Activated CD4-positive, alpha-beta memory T cell treated with anti-CD3 and anti-CD28 coated beads for 36 hours (primary cell): Measurements from ENCODE around the gene PSMG4. TPM values are rescaled to one million over a fixed set of nuclear protein-coding genes. Genes with fewer than 3 reads are reported as not detected.

Experiments
- CTCF ChIA-PET: fragments of 350-600 bp; sonication (Branson Sonifier 250); formaldehyde crosslinking; loops from one replicate; lab custom pipeline; 2021; ENCODE audit warnings: antibody characterized with exemption, inconsistent platforms; lab: Charles Lee
- POLR2A ChIA-PET: fragments of 350-600 bp; sonication (Branson Sonifier 250); formaldehyde crosslinking; loops from one replicate; lab custom pipeline; 2021; ENCODE audit warnings: antibody characterized with exemption; lab: Charles Lee
- DNase-seq: peaks from one replicate; pipeline ENCODE4 v3.0.0-alpha.2; 2020
- H3K27ac Mint-ChIP-seq: one replicate; pipeline ENCODE4 v1.8.0; 2021; ENCODE audit warnings: mixed read lengths
- H3K27me3 Mint-ChIP-seq: one replicate; pipeline ENCODE4 v1.8.0; 2021; ENCODE audit warnings: mixed read lengths
- H3K36me3 Mint-ChIP-seq: one replicate; pipeline ENCODE4 v1.8.0; 2021; ENCODE audit warnings: mixed read lengths
- H3K4me1 Mint-ChIP-seq: one replicate; pipeline ENCODE4 v1.8.0; 2021; ENCODE audit warnings: low read depth, mixed read lengths
- H3K4me3 Mint-ChIP-seq: one replicate; pipeline ENCODE4 v1.8.0; 2021; ENCODE audit warnings: mild to moderate bottlenecking, mixed read lengths
- H3K9me3 Mint-ChIP-seq: one replicate; pipeline ENCODE4 v1.8.0; 2021; ENCODE audit warnings: mixed read lengths
- intact Hi-C: fragments of 100-400 bp; cut with micrococcal nuclease; formaldehyde crosslinking; loops from one replicate; pipeline ENCODE4 v1.15.1; 2023
- total RNA-seq, 2 experiments: library from RNA; stranded (reverse); gene quantifications; one replicate each; pipeline ENCODE4 v1.2.3, GENCODE V29; 2021

PSMG4 gene
- total RNA-seq, 2 experiments from 2014 or later: 24.2 to 25.2 TPM

GRCh38 chr6:3287976-3288707 lies 29.4 kb downstream of the PSMG4 start:
- no peaks in the 10 kb centered on the region for H3K4me1 Mint-ChIP-seq
- intact Hi-C loops: no loop called here
- H3K27me3 Mint-ChIP-seq: no peaks in the 10 kb centered on the region
- ChIA-PET CTCF (interaction anchor here (0.9 kb wide), 1 partner anchor 8 kb away, joined by 3 read pairs; no protein-coding TSS in a partner anchor), POLR2A (interaction anchor here (0.6 kb wide), 1 partner anchor 1694 kb away, joined by 4 read pairs; no protein-coding TSS in a partner anchor)
- H3K4me3 Mint-ChIP-seq: no peak overlapping the region
- no peaks in the 10 kb centered on the region for H3K36me3 Mint-ChIP-seq
- DNase-seq: no peak
- H3K9me3 Mint-ChIP-seq: no peaks in the 10 kb centered on the region
- no peak overlapping the region for H3K27ac Mint-ChIP-seq

GRCh38 chr6:3288711-3289663 lies 30.2 kb downstream of the PSMG4 start:
- Mint-ChIP-seq H3K36me3 (no peaks in the 10 kb centered on the region), H3K27me3 (no peaks in the 10 kb centered on the region), H3K4me3 (no peak overlapping the region), H3K4me1 (no peaks in the 10 kb centered on the region), H3K27ac (no peak overlapping the region), H3K9me3 (no peaks in the 10 kb centered on the region)
- DNase-seq: no peak
- ChIA-PET CTCF (interaction anchor here (0.9 kb wide), 1 partner anchor 9 kb away, joined by 3 read pairs; no protein-coding TSS in a partner anchor), POLR2A (interaction anchor here (0.6 kb wide), 1 partner anchor 692 kb away, joined by 3 read pairs; no protein-coding TSS in a partner anchor)
- intact Hi-C loops: no loop called here

- no peaks in the 10 kb centered on the region for H3K9me3 Mint-ChIP-seq
- no peak overlapping the region for H3K27ac Mint-ChIP-seq
- ChIA-PET CTCF (interaction anchor here (1.3 kb wide), 1 partner anchor 10 kb away, joined by 3 read pairs; no protein-coding TSS in a partner anchor), POLR2A (interaction anchor here (0.6 kb wide), 1 partner anchor 692 kb away, joined by 3 read pairs; no protein-coding TSS in a partner anchor)
- no peak overlapping the region for H3K4me3 Mint-ChIP-seq
- no peak for DNase-seq
- intact Hi-C loops: no loop called here
- H3K4me1 Mint-ChIP-seq: no peaks in the 10 kb centered on the region
- no peaks in the 10 kb centered on the region for H3K27me3 Mint-ChIP-seq
- no peaks in the 10 kb centered on the region for H3K36me3 Mint-ChIP-seq
Observed at GRCh38 chr6:3289664-3290055, 30.9 kb downstream of the PSMG4 start.

GRCh38 chr6:3290149-3290930 lies 31.6 kb downstream of the PSMG4 start:
- no peak overlapping the region for H3K4me3 Mint-ChIP-seq
- no peaks in the 10 kb centered on the region for H3K4me1 Mint-ChIP-seq
- CTCF ChIA-PET: interaction anchor here (1.3 kb wide), 1 partner anchor 11 kb away, joined by 3 read pairs; no protein-coding TSS in a partner anchor

GRCh38 chr6:3290931-3291211 lies 32.1 kb downstream of the PSMG4 start:
- CTCF ChIA-PET: interaction anchor here (1.1 to 1.3 kb wide), 2 partner anchors 11 to 442 kb away, joined by 3 to 4 read pairs; no protein-coding TSS in a partner anchor

More at GRCh38 chr6:3290149-3290930, 31.6 kb downstream of the PSMG4 start:
- Mint-ChIP-seq H3K9me3 (no peaks in the 10 kb centered on the region), H3K27ac (no peak overlapping the region), H3K36me3 (no peaks in the 10 kb centered on the region), H3K27me3 (no peaks in the 10 kb centered on the region)
- no peak for DNase-seq
- intact Hi-C loops: no loop called here
- POLR2A ChIA-PET: no interaction called here

GRCh38 chr6:3291346-3291745 lies 32.6 kb downstream of the PSMG4 start:
- no peak for DNase-seq
- ChIA-PET CTCF (interaction anchor here (1.0 to 1.2 kb wide), 4 partner anchors 9 to 441 kb away, joined by 3 to 4 read pairs (median 4); partner anchors contain the start of gene SLC22A23), POLR2A (no interaction called here)
- Mint-ChIP-seq H3K9me3 (no peaks in the 10 kb centered on the region), H3K36me3 (no peaks in the 10 kb centered on the region), H3K4me3 (no peak overlapping the region), H3K27me3 (no peaks in the 10 kb centered on the region), H3K27ac (no peak overlapping the region), H3K4me1 (no peaks in the 10 kb centered on the region)
- intact Hi-C loops: no loop called here

More at GRCh38 chr6:3290931-3291211, 32.1 kb downstream of the PSMG4 start:
- Mint-ChIP-seq H3K4me1 (no peaks in the 10 kb centered on the region), H3K27ac (no peak overlapping the region), H3K36me3 (no peaks in the 10 kb centered on the region), H3K4me3 (no peak overlapping the region), H3K9me3 (no peaks in the 10 kb centered on the region), H3K27me3 (no peaks in the 10 kb centered on the region)
- intact Hi-C loops: no loop called here
- POLR2A ChIA-PET: no interaction called here
- no peak for DNase-seq

- H3K4me1 Mint-ChIP-seq: no peaks in the 10 kb centered on the region
- no peak for DNase-seq
- POLR2A ChIA-PET: no interaction called here
Observed at GRCh38 chr6:3291987-3292386, 33.2 kb downstream of the PSMG4 start.

GRCh38 chr6:3292431-3293197 lies 33.9 kb downstream of the PSMG4 start:
- no peak for DNase-seq
- CTCF ChIA-PET: interaction anchor here (0.9 to 1.2 kb wide), 4 partner anchors 11 to 164 kb away, joined by 3 to 4 read pairs (median 3); partner anchors contain the start of gene SLC22A23

More at GRCh38 chr6:3291987-3292386, 33.2 kb downstream of the PSMG4 start:
- Mint-ChIP-seq H3K27me3 (no peaks in the 10 kb centered on the region), H3K9me3 (no peaks in the 10 kb centered on the region), H3K27ac (no peak overlapping the region), H3K4me3 (no peak overlapping the region), H3K36me3 (no peaks in the 10 kb centered on the region)
- intact Hi-C loops: no loop called here
- CTCF ChIA-PET: interaction anchor here (0.9 to 1.2 kb wide), 5 partner anchors 10 to 441 kb away, joined by 3 to 4 read pairs (median 3); partner anchors contain the start of gene SLC22A23

GRCh38 chr6:3293271-3294155 lies 34.8 kb downstream of the PSMG4 start:
- DNase-seq: no peak
- no peaks in the 10 kb centered on the region for H3K27me3 Mint-ChIP-seq
- H3K4me3 Mint-ChIP-seq: no peak overlapping the region
- no peaks in the 10 kb centered on the region for H3K36me3 Mint-ChIP-seq
- H3K4me1 Mint-ChIP-seq: no peaks in the 10 kb centered on the region
- ChIA-PET CTCF (no interaction called here), POLR2A (no interaction called here)
- no peaks in the 10 kb centered on the region for H3K9me3 Mint-ChIP-seq
- intact Hi-C loops: no loop called here
- H3K27ac Mint-ChIP-seq: no peak overlapping the region

More at GRCh38 chr6:3292431-3293197, 33.9 kb downstream of the PSMG4 start:
- Mint-ChIP-seq H3K9me3 (no peaks in the 10 kb centered on the region), H3K27me3 (no peaks in the 10 kb centered on the region), H3K27ac (no peak overlapping the region), H3K4me3 (no peak overlapping the region), H3K4me1 (no peaks in the 10 kb centered on the region), H3K36me3 (no peaks in the 10 kb centered on the region)
- POLR2A ChIA-PET: no interaction called here
- intact Hi-C loops: no loop called here

GRCh38 chr6:3294396-3294795 lies 35.6 kb downstream of the PSMG4 start:
- Mint-ChIP-seq H3K27ac (no peak overlapping the region), H3K27me3 (no peaks in the 10 kb centered on the region), H3K36me3 (no peaks in the 10 kb centered on the region), H3K9me3 (no peaks in the 10 kb centered on the region), H3K4me1 (no peaks in the 10 kb centered on the region), H3K4me3 (no peak overlapping the region)
- POLR2A ChIA-PET: interaction anchor here (0.6 kb wide), 1 partner anchor 489 kb away, joined by 3 read pairs; no protein-coding TSS in a partner anchor
- DNase-seq: no peak
- CTCF ChIA-PET: no interaction called here
- intact Hi-C loops: no loop called here
